NT2/D1 (cell line): ENCODE results near the gene RPL28.
"Not testable (repeated sequence)": the region's sequence is repeated elsewhere in the genome, so short reads cannot be mapped to it uniquely, and the experiment has no call there.

Experiments
- DNase-seq: peaks from one replicate; pipeline ENCODE4 v3.0.0-alpha.2; 2011; ENCODE audit warnings: low read depth, low spot score
- H3K27me3 ChIP-seq: 2 replicates; pipeline ENCODE4 v1.6.0; 2011; ENCODE audit warnings: mild to moderate bottlenecking; ENCODE audit not compliant: insufficient read length, insufficient read depth
- H3K36me3 ChIP-seq: 2 replicates; pipeline ENCODE4 v1.6.1; 2011; ENCODE audit warnings: mild to moderate bottlenecking, low read length, mixed read lengths; ENCODE audit not compliant: insufficient read depth, insufficient read length
- H3K4me1 ChIP-seq: 2 replicates; pipeline ENCODE4 v1.5.1; 2011; ENCODE audit not compliant: insufficient read depth, insufficient read length
- H3K4me3 ChIP-seq: 2 replicates; pipeline ENCODE4 v1.5.1; 2011; ENCODE audit warnings: low read depth; ENCODE audit not compliant: insufficient read length
- H3K9ac ChIP-seq: 2 replicates; pipeline ENCODE4 v1.6.0; 2011; ENCODE audit warnings: low read depth; ENCODE audit not compliant: insufficient read length
- H3K9me3 ChIP-seq: 2 replicates; pipeline ENCODE4 v1.5.1; 2011; ENCODE audit warnings: mild to moderate bottlenecking, low read length; ENCODE audit not compliant: insufficient read depth
- SUZ12 ChIP-seq: IDR thresholded peaks from 2 replicates; pipeline ENCODE4 v1.6.1; 2011; ENCODE audit not compliant: insufficient read length, insufficient read depth; ENCODE audit errors: extremely low read depth
- YY1 ChIP-seq: IDR thresholded peaks from 2 replicates; pipeline ENCODE4 v1.6.1; 2011; ENCODE audit not compliant: insufficient read length, insufficient read depth
- ZNF274 ChIP-seq: IDR thresholded peaks from 2 replicates; pipeline ENCODE4 v1.6.1; 2011; ENCODE audit warnings: mild to moderate bottlenecking, low read depth, low read length

The RPL28 gene

DNA sequence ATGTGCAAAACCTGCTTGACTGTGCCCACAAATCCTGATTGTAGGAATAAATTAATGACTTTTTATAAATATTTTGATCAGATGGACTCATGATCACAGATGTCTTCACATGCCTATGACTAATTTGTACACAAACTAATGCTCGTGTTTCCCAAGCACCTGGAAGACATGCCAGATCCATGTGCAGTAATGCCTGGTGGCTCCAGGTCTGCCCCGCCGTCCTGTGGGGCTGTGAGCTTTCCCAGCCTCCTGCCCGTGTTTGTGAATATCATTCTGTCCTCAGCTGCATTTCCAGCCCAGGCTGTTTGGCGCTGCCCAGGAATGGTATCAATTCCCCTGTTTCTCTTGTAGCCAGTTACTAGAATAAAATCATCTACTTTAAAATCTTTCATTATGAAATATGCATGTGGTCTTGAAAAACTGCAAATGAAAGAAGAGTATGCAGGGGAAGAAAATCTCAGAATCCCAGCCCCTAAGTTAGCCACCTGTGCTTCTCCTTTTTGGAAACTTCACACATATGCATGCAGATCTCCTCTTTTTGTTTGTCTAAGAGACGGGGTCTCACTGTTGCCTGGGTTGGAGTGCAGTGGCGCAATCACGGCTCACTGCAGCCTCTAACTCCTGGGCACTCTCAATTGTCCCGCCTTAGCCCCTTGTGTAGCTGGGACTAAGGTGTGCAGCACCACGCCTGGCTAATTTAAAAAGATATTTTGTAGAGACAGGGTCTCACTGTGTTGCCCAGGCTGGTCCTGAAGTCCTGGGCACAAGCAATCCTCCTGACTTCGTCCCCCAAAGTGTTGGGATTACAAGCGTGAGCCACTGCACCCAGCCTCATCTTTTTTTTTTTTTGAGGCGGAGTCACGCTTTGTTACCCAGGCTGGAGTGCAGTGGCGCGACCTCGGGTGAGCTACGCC, 6.2 kb downstream of the RPL28 start:
- Histone ChIP-seq H3K36me3 (peaks cover 45% of the 10 kb centered on the region), H3K9ac (peak overlapping the region; percentile 21)
- no peak for DNase-seq

DNA sequence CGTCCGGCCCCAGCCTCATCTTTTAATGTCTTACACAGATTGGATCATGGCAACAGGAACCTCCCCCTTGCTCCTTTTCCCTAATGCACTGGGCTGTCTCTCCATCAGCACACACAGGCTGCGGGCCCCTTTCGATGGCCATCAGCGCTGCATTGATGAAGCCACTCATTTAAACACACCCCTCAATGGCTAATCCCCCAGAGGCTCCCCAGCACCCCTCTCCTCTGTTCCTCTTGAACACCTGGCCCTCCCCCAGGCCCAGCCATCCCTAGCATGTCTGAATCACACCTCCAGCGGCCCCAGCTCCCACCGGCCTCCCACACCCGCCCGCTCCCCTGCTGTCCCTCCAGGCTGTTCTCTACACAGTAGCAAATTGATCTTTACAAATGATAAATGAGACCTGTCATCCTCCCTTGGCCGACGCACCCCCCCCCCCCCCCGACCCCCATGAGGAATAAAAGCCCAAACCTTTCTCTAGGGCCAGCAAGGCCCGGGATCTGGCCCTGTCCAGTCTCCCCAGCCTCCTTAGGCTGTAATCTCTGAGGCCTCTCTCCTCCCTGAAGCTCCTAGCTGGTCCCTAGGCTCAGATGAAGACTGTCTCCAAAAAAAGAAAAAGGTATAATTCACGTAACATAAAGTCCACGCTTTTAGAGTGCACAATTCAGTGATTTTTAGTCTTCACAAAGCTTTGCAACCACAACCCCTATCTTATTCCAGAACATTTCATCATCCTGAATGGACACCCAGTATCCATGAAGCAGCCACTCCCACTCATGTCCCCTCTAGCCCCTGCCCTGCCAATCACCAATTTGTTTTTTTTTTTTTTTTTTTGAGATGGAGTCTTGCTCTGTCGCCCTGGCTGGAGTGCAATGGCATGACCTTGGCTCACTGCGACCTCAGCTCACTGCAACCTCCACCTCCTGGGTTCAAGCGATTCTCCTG, 7.4 kb downstream of the RPL28 start:
- Histone ChIP-seq H3K4me1 (peaks cover 31% of the 10 kb centered on the region), H3K9me3 (no peaks in the 10 kb centered on the region), H3K27me3 (no peaks in the 10 kb centered on the region), H3K36me3 (peaks cover 33% of the 10 kb centered on the region), H3K9ac (peak overlapping the region; percentile 67), H3K4me3 (no peak overlapping the region)
- TF ChIP-seq SUZ12: no peak
- no peak for TF ChIP-seq YY1
- no peak for TF ChIP-seq ZNF274
- no peak for DNase-seq

More for the DNA sequence above, 6.2 kb downstream of the RPL28 start:
- no peaks in the 10 kb centered on the region for H3K27me3 ChIP-seq
- no peak overlapping the region for H3K4me3 ChIP-seq
- TF ChIP-seq ZNF274 (no peak), YY1 (no peak)
- peaks cover 39% of the 10 kb centered on the region for H3K4me1 ChIP-seq
- no peaks in the 10 kb centered on the region for H3K9me3 ChIP-seq

DNA sequence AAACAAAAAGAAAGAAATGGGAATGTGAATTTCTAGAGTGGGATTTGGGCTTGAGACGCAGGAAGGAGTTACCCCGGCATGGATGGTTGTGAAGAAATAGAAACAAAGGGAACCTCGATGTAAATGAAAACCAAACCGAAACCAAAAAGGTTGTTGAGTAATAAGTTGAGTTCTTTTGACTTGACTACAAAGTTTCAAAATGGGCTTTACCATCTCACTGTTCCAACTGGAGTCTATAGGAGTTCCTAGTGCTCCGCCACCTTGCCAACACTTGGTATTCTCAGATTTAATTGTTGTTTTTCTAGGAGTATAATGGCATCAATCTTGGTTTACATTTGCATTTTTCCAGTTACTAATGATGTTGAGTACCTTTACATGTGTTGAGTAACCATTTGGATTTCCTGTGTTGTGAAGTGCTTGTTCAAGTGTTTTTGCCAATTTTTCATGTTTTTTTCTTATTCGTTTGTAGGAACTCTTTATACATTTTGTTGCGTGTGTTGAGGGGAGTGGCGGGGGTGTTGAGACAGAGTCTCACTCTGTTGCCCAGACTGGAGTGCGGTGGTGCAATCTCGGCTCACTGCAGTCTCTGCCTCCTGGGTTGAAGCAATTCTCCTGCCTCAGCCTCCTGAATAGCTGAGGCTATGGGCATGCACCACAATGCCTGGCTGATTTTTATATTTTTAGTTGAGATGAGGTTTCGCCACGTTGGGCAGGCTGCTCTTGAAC, 12.6 kb downstream of the RPL28 start:
- H3K9me3 ChIP-seq: no peaks in the 10 kb centered on the region
- H3K4me1 ChIP-seq: peaks cover 11% of the 10 kb centered on the region
- H3K27me3 ChIP-seq: no peaks in the 10 kb centered on the region
- TF ChIP-seq ZNF274 (no peak), YY1 (no peak), SUZ12 (no peak)
- no peak overlapping the region for H3K4me3 ChIP-seq
- DNase-seq: no peak
- no peak overlapping the region for H3K9ac ChIP-seq
- H3K36me3 ChIP-seq: peaks cover 28% of the 10 kb centered on the region

- TF ChIP-seq SUZ12 (no peak), ZNF274 (no peak), YY1 (no peak)
- Histone ChIP-seq H3K4me3 (no peak overlapping the region), H3K9me3 (no peaks in the 10 kb centered on the region), H3K36me3 (peaks cover 43% of the 10 kb centered on the region), H3K4me1 (peaks cover 11% of the 10 kb centered on the region), H3K9ac (peak overlapping the region; percentile 21), H3K27me3 (no peaks in the 10 kb centered on the region)
- no peak for DNase-seq
Observed at GRCh38 chr19:55400281-55401087, 14.8 kb downstream of the RPL28 start.

DNA sequence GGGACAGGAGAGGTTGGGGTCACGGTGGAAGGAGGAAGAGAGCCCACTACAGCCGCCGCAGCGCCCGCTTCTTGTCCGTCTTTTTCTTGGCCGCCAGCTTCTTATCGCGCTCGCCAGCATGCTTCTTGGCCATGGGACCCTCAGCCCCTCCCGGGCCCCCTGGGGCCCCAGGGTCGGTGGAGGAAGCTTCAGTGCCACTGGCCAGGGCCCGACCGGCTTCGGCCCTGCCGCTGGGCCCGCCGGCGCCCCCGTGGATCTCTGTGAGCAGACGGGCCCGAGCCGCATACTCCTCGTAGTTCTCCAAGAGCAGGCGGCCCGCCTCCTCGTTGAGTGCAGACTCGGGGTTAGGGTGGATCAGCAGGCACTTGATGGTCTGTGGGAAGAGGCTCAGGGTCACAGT, 15.7 kb downstream of the RPL28 start:
- H3K27me3 ChIP-seq, H3K9ac ChIP-seq, H3K9me3 ChIP-seq, DNase-seq, H3K4me3 ChIP-seq: not testable (repeated sequence)
- H3K36me3 ChIP-seq: peaks cover 52% of the 10 kb centered on the region
- H3K4me1 ChIP-seq: peaks cover 16% of the 10 kb centered on the region

DNA sequence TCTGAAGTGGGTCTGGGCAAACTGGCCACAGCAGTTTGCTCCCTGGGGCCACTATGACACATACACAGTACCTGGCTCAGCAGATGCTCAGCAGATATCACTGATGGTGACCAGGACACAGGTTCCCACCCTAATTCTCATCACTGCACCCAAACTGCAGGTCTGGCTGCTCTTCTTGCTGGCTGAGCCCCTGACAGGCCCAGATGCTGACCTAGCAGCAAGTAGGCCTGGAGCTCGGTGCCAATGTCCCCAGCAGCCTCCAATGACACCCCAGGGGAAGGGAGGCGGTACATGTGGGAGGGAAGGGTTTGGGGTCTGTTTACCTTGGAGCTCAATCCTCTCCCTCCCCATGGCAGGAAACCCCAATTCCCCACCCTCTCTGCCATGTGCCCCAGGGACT, 16.8 kb downstream of the RPL28 start:
- Histone ChIP-seq H3K36me3 (peaks cover 58% of the 10 kb centered on the region), H3K9ac (peak overlapping the region; percentile 50)
- TF ChIP-seq YY1 (no peak), ZNF274 (no peak), SUZ12 (no peak)

More for the DNA sequence above, 16.8 kb downstream of the RPL28 start:
- Histone ChIP-seq H3K9me3 (no peaks in the 10 kb centered on the region), H3K27me3 (no peaks in the 10 kb centered on the region), H3K4me3 (no peak overlapping the region), H3K4me1 (peaks cover 16% of the 10 kb centered on the region)
- DNase-seq: no peak
